HepG2 (cell line): Measurements from ENCODE around the gene CCS. TPM values are rescaled to one million over a fixed set of nuclear protein-coding genes. Genes with fewer than 3 reads are reported as not detected.

Source experiments
- ATAC-seq: fragments of 200-7000 bp; cut with Tn5 transposase; 3 replicates; pipeline ENCODE4 v1.9.1; 2020; ENCODE audit warnings: mild to moderate bottlenecking, moderate library complexity
- BruUV-seq: library from RNA; stranded (reverse); fragments of 400-500 nt; replicated peaks from 2 replicates; lab custom pipeline; 2021; lab: Mats Ljungman, UMichigan
- CTCF ChIA-PET: fragments of 300-600 bp; formaldehyde crosslinking; extraction: SDS; loops from one replicate; lab custom pipeline; 2021; ENCODE audit warnings: low total read pairs, inconsistent platforms, low intra/inter-chr PET ratio; lab: Yijun Ruan, JAX
- POLR2A ChIA-PET: fragments of 350-600 bp; sonication (Branson Sonifier 250); formaldehyde crosslinking; loops from one replicate; lab custom pipeline; 2020; ENCODE audit warnings: antibody characterized with exemption, inconsistent platforms; lab: Yijun Ruan, JAX
- DNase-seq: peaks from one replicate; pipeline ENCODE4 v3.0.0-alpha.2; 2015; ENCODE audit warnings: low spot score
- FAIRE-seq: peaks from 3 replicates; lab custom pipeline; 2011; peaks lifted over from hg19 to GRCh38; lab: Jason Lieb, UNC
- H2AFZ ChIP-seq: one replicate; pipeline ENCODE4 v1.6.1; 2011; ENCODE audit warnings: low read length, inconsistent platforms
- H3K27ac ChIP-seq: fragments of 300-600 bp; 3 replicates; pipeline ENCODE4 v1.8.0; 2011; ENCODE audit warnings: mixed run types, mild to moderate bottlenecking, mixed read lengths, low read length, inconsistent platforms; ENCODE audit not compliant: insufficient read depth; ENCODE audit errors: extremely low read length
- H3K27me3 ChIP-seq, 2 experiments: fragments of 200-600 bp in 1 of 2; 2 replicates in 1 of 2; 3 replicates in 1 of 2; pipeline versions ENCODE4 v1.6.0 to v1.8.0; 2011; ENCODE audit warnings: low read length in 2 of 2, mild to moderate bottlenecking in 2 of 2, moderate library complexity in 2 of 2, inconsistent platforms in 1 of 2; ENCODE audit not compliant: insufficient read depth in 2 of 2, control insufficient read depth in 1 of 2
- H3K36me3 ChIP-seq, 2 experiments: fragments of 200-600 bp in 1 of 2; replicated peaks in 1 of 2; 2 replicates in 1 of 2; 3 replicates in 1 of 2; pipeline versions ENCODE4 v1.5.1 to v1.8.0; 2011; ENCODE audit warnings: low read length in 2 of 2, inconsistent platforms in 1 of 2; ENCODE audit not compliant: insufficient read depth in 2 of 2, control insufficient read depth in 1 of 2
- H3K4me1 ChIP-seq: 2 replicates; pipeline ENCODE4 v1.5.1; 2012; ENCODE audit warnings: low read length, inconsistent platforms; ENCODE audit not compliant: insufficient read depth
- H3K4me2 ChIP-seq: 2 replicates; pipeline ENCODE4 v1.6.0; 2011; ENCODE audit warnings: low read depth, low read length, inconsistent platforms
- H3K4me3 ChIP-seq, 3 experiments: fragments of 200-600 bp in 1 of 3; sonication (generic), shearing (Covaris generic) in 1 of 3; replicated peaks in 1 of 3; 2 replicates each; pipeline ENCODE4 v1.5.1; 2011 to 2016; ENCODE audit warnings: low read length in 3 of 3, inconsistent platforms in 2 of 3, low read depth in 2 of 3, mild to moderate bottlenecking in 2 of 3, control low read depth in 1 of 3, mixed read lengths in 1 of 3; ENCODE audit not compliant: insufficient read depth in 1 of 3
- H3K79me2 ChIP-seq: one replicate; pipeline ENCODE4 v1.6.1; 2011; ENCODE audit warnings: low read length, inconsistent platforms; ENCODE audit not compliant: insufficient read depth
- H3K9ac ChIP-seq: 2 replicates; pipeline ENCODE4 v1.6.0; 2011; ENCODE audit warnings: mild to moderate bottlenecking, low read depth, low read length, inconsistent platforms; ENCODE audit not compliant: insufficient read depth
- H3K9me3 ChIP-seq: 2 replicates; pipeline ENCODE4 v1.5.1; 2012; ENCODE audit warnings: mild to moderate bottlenecking, low read length
- H4K20me1 ChIP-seq: 2 replicates; pipeline ENCODE4 v1.6.0; 2011; ENCODE audit warnings: inconsistent platforms, mild to moderate bottlenecking, low read length, moderate library complexity; ENCODE audit not compliant: insufficient read depth
- ATF2 ChIP-seq: sonication (generic); formaldehyde crosslinking; IDR thresholded peaks from 2 replicates; pipeline ENCODE4 v1.4.0; 2020; ENCODE audit warnings: missing genetic modification reagents
- FOSL2 ChIP-seq: sonication (generic); formaldehyde crosslinking; IDR thresholded peaks from 2 replicates; pipeline ENCODE4 v1.4.0; 2020; ENCODE audit warnings: missing genetic modification reagents
- FOXO4 ChIP-seq: sonication (generic); formaldehyde crosslinking; conservative IDR thresholded peaks from 2 replicates; pipeline ENCODE4 v1.8.1; 2023; ENCODE audit warnings: missing genetic modification reagents
- HOXD1 ChIP-seq: sonication (generic); formaldehyde crosslinking; IDR thresholded peaks from 2 replicates; pipeline ENCODE4 v1.5.0; 2020; ENCODE audit warnings: missing genetic modification reagents
- NFE2L2 ChIP-seq: fragments of 150-350 bp; IDR thresholded peaks from 2 replicates; pipeline ENCODE4 v1.6.1; 2014; ENCODE audit warnings: low read length
- NFYB ChIP-seq: sonication (generic); formaldehyde crosslinking; IDR thresholded peaks from 2 replicates; pipeline ENCODE4 v1.4.0; 2020; ENCODE audit warnings: missing genetic modification reagents
- PATZ1 ChIP-seq: sonication (generic); formaldehyde crosslinking; IDR thresholded peaks from 2 replicates; pipeline ENCODE4 v1.4.0; 2020; ENCODE audit warnings: missing genetic modification reagents
- SOX5 ChIP-seq: IDR thresholded peaks from 2 replicates; pipeline ENCODE4 v1.6.1; 2016; ENCODE audit warnings: borderline replicate concordance
- SRF ChIP-seq: IDR thresholded peaks from 2 replicates; pipeline ENCODE4 v1.6.1; 2011; ENCODE audit warnings: mild to moderate bottlenecking, low read depth, low read length, moderate library complexity
- TGIF2 ChIP-seq: IDR thresholded peaks from 2 replicates; pipeline ENCODE4 v1.6.1; 2016; ENCODE audit warnings: control low read depth, missing compliant biosample characterization
- TMF1 ChIP-seq: sonication (generic); formaldehyde crosslinking; IDR thresholded peaks from 2 replicates; pipeline ENCODE4 v1.8.1; 2022; ENCODE audit warnings: low read depth, missing genetic modification reagents
- ZFYVE20 ChIP-seq: sonication (generic); formaldehyde crosslinking; IDR thresholded peaks from 2 replicates; pipeline ENCODE4 v1.8.0; 2023; ENCODE audit warnings: low read depth, mild to moderate bottlenecking, moderate library complexity, missing genetic modification reagents, borderline replicate concordance
- ZNF431 ChIP-seq: sonication (generic); formaldehyde crosslinking; IDR thresholded peaks from 2 replicates; pipeline ENCODE4 v1.9.0; 2022; ENCODE audit warnings: missing genetic modification reagents, low read depth, mild to moderate bottlenecking, borderline replicate concordance
- ZSCAN5A ChIP-seq: sonication (generic); formaldehyde crosslinking; IDR thresholded peaks from 2 replicates; pipeline ENCODE4 v1.8.0; 2022; ENCODE audit warnings: mild to moderate bottlenecking, missing genetic modification reagents, borderline replicate concordance
- WGBS: methylation state at CpG from one replicate; pipeline ENCODE4 v1.1.6; 2017; ENCODE audit warnings: low lambda C conversion rate; 5-methylcytosine and 5-hydroxymethylcytosine counted together
- in situ Hi-C: cut with HindIII; loops from 2 replicates; pipeline ENCODE4 v1.10.0; 2017; ENCODE audit warnings: low pct_unique_long_range_greater_than_20kb; ENCODE audit not compliant: extremely low pct_ligation_motif_present
- intact Hi-C: fragments of 100-400 bp; cut with micrococcal nuclease; formaldehyde crosslinking; loops from one replicate; pipeline ENCODE4 v1.10.0; 2022; ENCODE audit not compliant: unreplicated experiment
- polyA plus RNA-seq, 8 experiments: library from polyadenylated mRNA; depleted of rRNA in 3 of 8; stranded (reverse) in 7 of 8; unstranded in 1 of 8; fragments of >200 nt; fragmentation: Illumina TruSeq in 4 of 8; extraction: Trizol in 4 of 8; gene quantifications; 2 replicates each; pipeline versions ENCODE4 v1.2.1 to v1.2.3, GENCODE V29; 2011 to 2016; ENCODE audit warnings: low read depth in 4 of 8, missing spikeins in 1 of 8, mixed read lengths in 1 of 8; ENCODE audit not compliant: insufficient read depth in 1 of 8
- total RNA-seq, 5 experiments: library from RNA; depleted of rRNA; stranded (reverse); fragments of >200 nt; fragmentation: Illumina TruSeq; extraction: Trizol; gene quantifications; 2 replicates each; pipeline ENCODE4 v1.2.3, GENCODE V29; 2016; ENCODE audit warnings: low read depth in 1 of 5

The CCS gene
- total and polyA plus RNA-seq, 2 of the 13 experiments (the other 11 are each of a cell fraction or from before 2014, with no cell fraction given) = 25.4 to 44.6 TPM

GRCh38 chr11:66616379-66617154, 23.6 kb downstream of the CCS start, which contains the start of gene RBM14 (continued):
- peak; percentile 66; the same call in 1 of the 2 replicates for TF ChIP-seq ATF2 (CRISPR knock-in tag)
- no peak for TF ChIP-seq NFE2L2
- peak; percentile 95 for TF ChIP-seq NFYB (CRISPR knock-in tag)
- TF ChIP-seq SOX5 (CRISPR knock-in tag) = peak; percentile 37; the same call in 1 of the 2 replicates
- TF ChIP-seq HOXD1 (CRISPR knock-in tag) = peak; percentile 78; the same call in 1 of the 2 replicates
- peak; percentile 13 for TF ChIP-seq FOSL2

GRCh38 chr11:66617155-66617834, 24.3 kb downstream of the CCS start:
- BruUV-seq = no TSS peak
- WGBS = 0% methylated on average over 9 of the region's 38 CpGs
- Histone ChIP-seq H4K20me1 (peaks cover 54% of the 10 kb centered on the region), H3K4me1 (peaks cover 51% of the 10 kb centered on the region), H3K9me3 (no peaks in the 10 kb centered on the region), H3K9ac (peak overlapping the region; percentile 92), H3K79me2 (peaks cover 57% of the 10 kb centered on the region), H3K27ac (peak overlapping the region; percentile 89), H2AFZ (no peak overlapping the region), H3K4me3 (peak overlapping the region; percentile 89 to 93 (median 92)), H3K36me3 (peaks cover 0 to 20% of the 10 kb centered on the region in 2 experiments; a peak in 3 of 5 replicates), H3K4me2 (peak overlapping the region; percentile 88), H3K27me3 (no peaks in the 10 kb centered on the region; a peak in 1 of 5 replicates)
- intact Hi-C loops (loop anchor here (2.0 kb wide), 1 partner anchor 24 kb away; the partner anchor contains the start of genes CCDC87 and CCS), in situ Hi-C loops (no loop called here)
- ATAC-seq (peak; percentile 57), DNase-seq (no peak), FAIRE-seq (no peak)
- POLR2A ChIA-PET = interaction anchor here (0.6 to 10.6 kb wide), 18 partner anchors 8 to 305 kb away, joined by 3 to 211 read pairs (median 8); partner anchors contain the start of genes ACTN3, CCDC87, CCS and DPP3
- CTCF ChIA-PET = no interaction called here
- no peak for TF ChIP-seq TGIF2 (CRISPR knock-in tag)
- no peak for TF ChIP-seq SRF
- TF ChIP-seq ZNF431 = peak; percentile 11; the same call in 1 of the 2 replicates
- 0 out of 2 replicates have a peak, but pooled peaks have one; percentile 44 for TF ChIP-seq FOXO4 (CRISPR knock-in tag)
- TF ChIP-seq PATZ1 = peak; percentile 1; the same call in 1 of the 2 replicates
- 0 out of 2 replicates have a peak, but pooled peaks have one; percentile 0 for TF ChIP-seq ZFYVE20 (CRISPR knock-in tag)
- 0 out of 2 replicates have a peak, but pooled peaks have one; percentile 25 for TF ChIP-seq TMF1 (CRISPR knock-in tag)
- TF ChIP-seq ZSCAN5A (CRISPR knock-in tag) = 0 out of 2 replicates have a peak, but pooled peaks have one; percentile 66
